ENCODE data around the gene BCL6.

BCL6 gene

GRCh38 chr3:187698499-187699399 lies 46.5 kb downstream of the BCL6 start:
- no peaks in the 10 kb centered on the region for H3K9me3 ChIP-seq
- no peak overlapping the region for H3K27ac ChIP-seq
- no peaks in the 10 kb centered on the region for H3K36me3 ChIP-seq
- intact Hi-C loops (cut with DNase I; ENCODE audit: low total_unique reads): no loop called here
- H3K4me3 ChIP-seq: no peak overlapping the region
- no peaks in the 10 kb centered on the region for H3K27me3 ChIP-seq
- H3K4me1 ChIP-seq: no peaks in the 10 kb centered on the region
- DNase-seq: no peak
- no peak for TF ChIP-seq CTCF (IDR thresholded peaks at IDR 0.05)

GRCh38 chr3:187696021-187696420 lies 49.2 kb downstream of the BCL6 start:
- H3K4me3 ChIP-seq: no peak overlapping the region
- no peaks in the 10 kb centered on the region for H3K36me3 ChIP-seq
- TF ChIP-seq CTCF (IDR thresholded peaks at IDR 0.05): no peak
- intact Hi-C loops (cut with DNase I; ENCODE audit: low total_unique reads): no loop called here
- no peaks in the 10 kb centered on the region for H3K4me1 ChIP-seq
- H3K9me3 ChIP-seq: no peaks in the 10 kb centered on the region
- peaks cover 0 to 3% of the 10 kb centered on the region in 2 donors for H3K27me3 ChIP-seq
- H3K27ac ChIP-seq: no peak overlapping the region
- no peak for DNase-seq

- peaks cover 0 to 3% of the 10 kb centered on the region in 2 donors for H3K27me3 ChIP-seq
- H3K27ac ChIP-seq: no peak overlapping the region
- no peaks in the 10 kb centered on the region for H3K36me3 ChIP-seq
- H3K4me1 ChIP-seq: no peaks in the 10 kb centered on the region
- DNase-seq: no peak
- H3K4me3 ChIP-seq: no peak overlapping the region
- no peaks in the 10 kb centered on the region for H3K9me3 ChIP-seq
- intact Hi-C loops (cut with DNase I; ENCODE audit: low total_unique reads): no loop called here
- no peak for TF ChIP-seq CTCF (IDR thresholded peaks at IDR 0.05)
Observed at GRCh38 chr3:187695449-187695848, 49.8 kb downstream of the BCL6 start.

- Histone ChIP-seq H3K4me3 (no peak overlapping the region), H3K27ac (no peak overlapping the region), H3K4me1 (no peaks in the 10 kb centered on the region), H3K9me3 (no peaks in the 10 kb centered on the region), H3K36me3 (no peaks in the 10 kb centered on the region), H3K27me3 (peaks cover 0 to 3% of the 10 kb centered on the region in 2 donors)
- intact Hi-C loops (cut with DNase I; ENCODE audit: low total_unique reads): no loop called here
- TF ChIP-seq CTCF (IDR thresholded peaks at IDR 0.05): no peak
- no peak for DNase-seq
Observed at GRCh38 chr3:187694801-187695200, 50.5 kb downstream of the BCL6 start.

GRCh38 chr3:187693431-187693830 lies 51.8 kb downstream of the BCL6 start:
- Histone ChIP-seq H3K4me1 (no peaks in the 10 kb centered on the region), H3K27ac (no peak overlapping the region), H3K4me3 (no peak overlapping the region), H3K36me3 (no peaks in the 10 kb centered on the region), H3K9me3 (no peaks in the 10 kb centered on the region), H3K27me3 (peaks cover 0 to 3% of the 10 kb centered on the region in 2 donors)
- no peak for DNase-seq
- TF ChIP-seq CTCF (IDR thresholded peaks at IDR 0.05): no peak
- intact Hi-C loops (cut with DNase I; ENCODE audit: low total_unique reads): no loop called here
